Testis (tissue), 3 donors: ENCODE data around the gene ERC1. TPM values are rescaled to one million over a fixed set of nuclear protein-coding genes. Genes with fewer than 3 reads are reported as not detected.

ENCODE experiments used
- DNase-seq: peaks from one replicate; pipeline ENCODE4 v3.0.0-alpha.2; 2019
- H3K27ac ChIP-seq, 2 donors: fragments of 200-600 bp; sonication (generic); one replicate each; pipeline ENCODE4 v1.5.1; 2019
- H3K27me3 ChIP-seq: fragments of 200-600 bp; sonication (generic); one replicate; pipeline ENCODE4 v1.5.1; 2019
- H3K36me3 ChIP-seq: fragments of 200-600 bp; sonication (generic); one replicate; pipeline ENCODE4 v1.5.1; 2017; ENCODE audit warnings: low read depth; ENCODE audit errors: missing control alignments
- H3K4me1 ChIP-seq: fragments of 200-600 bp; sonication (generic); one replicate; pipeline ENCODE4 v1.5.1; 2019
- H3K4me3 ChIP-seq, 2 donors: fragments of 200-600 bp; sonication (generic); one replicate each; pipeline ENCODE4 v1.5.1; 2017 to 2019
- H3K9me3 ChIP-seq: fragments of 200-600 bp; sonication (generic); one replicate; pipeline ENCODE4 v1.5.1; 2017
- POLR2A ChIP-seq: fragments of 450-650 bp; IDR thresholded peaks from one replicate; pipeline ENCODE4 v1.6.1; 2017; ENCODE audit warnings: antibody characterized with exemption, mild to moderate bottlenecking, moderate library complexity
- WGBS, 2 donors: methylation state at CpG; one replicate each; pipeline ENCODE4 v1.1.5; 2018; 5-methylcytosine and 5-hydroxymethylcytosine counted together
- intact Hi-C: fragments of 100-400 bp; cut with DNase I; formaldehyde crosslinking; loops from one replicate; pipeline ENCODE4 v1.15.1; 2023; ENCODE audit warnings: low total_unique reads
- polyA plus RNA-seq: library from polyadenylated mRNA; stranded (reverse); fragments of 350-450 nt; fragmentation: Illumina TruSeq; extraction: RNeasy Lipid Tissue Mini Kit (QIAGEN cat#74804); gene quantifications from one replicate; pipeline ENCODE4 v1.2.3, GENCODE V29; 2014; ENCODE audit warnings: low read depth, low replicate concordance; ENCODE audit not compliant: insufficient read depth
- total RNA-seq, 2 donors: library from RNA; depleted of rRNA; stranded (reverse); fragments of >200 nt; gene quantifications; one replicate each; pipeline ENCODE4 v1.2.3, GENCODE V29; 2016
- TF ChIP-seq, protein P1 (sequence below), 3 experiments: fragments of 450-650 bp in 2 of 3; fragments of 200-600 bp in 1 of 3; sonication (generic) in 1 of 3; IDR thresholded peaks; one replicate each; pipeline ENCODE4 v1.5.1; 2016 to 2019; ENCODE audit warnings: antibody characterized with exemption in 3 of 3, mild to moderate bottlenecking in 2 of 3, moderate library complexity in 1 of 3

The ERC1 gene
- total and polyA plus RNA-seq, 3 donors from 2014 or later, result 25.8 to 109 (median 106) TPM

DNA sequence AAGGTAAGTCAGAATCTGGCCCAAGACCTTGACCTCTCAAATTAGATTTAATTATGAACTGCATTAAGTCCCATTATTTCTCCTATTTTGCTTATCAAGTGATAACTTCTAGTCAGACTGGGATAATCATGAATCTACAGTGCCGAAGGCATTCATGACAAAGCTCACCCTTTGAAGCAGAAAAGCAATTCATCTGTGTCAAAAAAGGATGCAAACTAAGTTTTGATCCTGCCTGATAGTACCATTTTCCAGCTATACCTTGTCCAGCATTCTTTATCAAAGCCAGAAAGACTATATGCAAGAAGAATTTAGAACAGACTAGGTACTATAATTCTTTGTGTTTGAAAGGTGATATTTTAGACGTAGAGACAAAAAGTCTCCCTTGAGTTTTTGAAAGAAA, 335.2 kb downstream of the ERC1 start:
- intact Hi-C loops, result no loop called here
- TF ChIP-seq, protein P1, sequence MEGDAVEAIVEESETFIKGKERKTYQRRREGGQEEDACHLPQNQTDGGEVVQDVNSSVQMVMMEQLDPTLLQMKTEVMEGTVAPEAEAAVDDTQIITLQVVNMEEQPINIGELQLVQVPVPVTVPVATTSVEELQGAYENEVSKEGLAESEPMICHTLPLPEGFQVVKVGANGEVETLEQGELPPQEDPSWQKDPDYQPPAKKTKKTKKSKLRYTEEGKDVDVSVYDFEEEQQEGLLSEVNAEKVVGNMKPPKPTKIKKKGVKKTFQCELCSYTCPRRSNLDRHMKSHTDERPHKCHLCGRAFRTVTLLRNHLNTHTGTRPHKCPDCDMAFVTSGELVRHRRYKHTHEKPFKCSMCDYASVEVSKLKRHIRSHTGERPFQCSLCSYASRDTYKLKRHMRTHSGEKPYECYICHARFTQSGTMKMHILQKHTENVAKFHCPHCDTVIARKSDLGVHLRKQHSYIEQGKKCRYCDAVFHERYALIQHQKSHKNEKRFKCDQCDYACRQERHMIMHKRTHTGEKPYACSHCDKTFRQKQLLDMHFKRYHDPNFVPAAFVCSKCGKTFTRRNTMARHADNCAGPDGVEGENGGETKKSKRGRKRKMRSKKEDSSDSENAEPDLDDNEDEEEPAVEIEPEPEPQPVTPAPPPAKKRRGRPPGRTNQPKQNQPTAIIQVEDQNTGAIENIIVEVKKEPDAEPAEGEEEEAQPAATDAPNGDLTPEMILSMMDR (IDR thresholded peaks at IDR 0.05), result no peak
- no peak for TF ChIP-seq POLR2A
- no peaks in the 10 kb centered on the region for H3K27me3 ChIP-seq
- no peak overlapping the region for H3K27ac ChIP-seq
- no peaks in the 10 kb centered on the region for H3K9me3 ChIP-seq
- H3K36me3 ChIP-seq, result no peaks in the 10 kb centered on the region
- WGBS, 2 donors, result 88 to 93% methylated on average over 2 of the region's 2 CpGs
- DNase-seq, result no peak
- no peaks in the 10 kb centered on the region for H3K4me1 ChIP-seq
- H3K4me3 ChIP-seq, result no peak overlapping the region

DNA sequence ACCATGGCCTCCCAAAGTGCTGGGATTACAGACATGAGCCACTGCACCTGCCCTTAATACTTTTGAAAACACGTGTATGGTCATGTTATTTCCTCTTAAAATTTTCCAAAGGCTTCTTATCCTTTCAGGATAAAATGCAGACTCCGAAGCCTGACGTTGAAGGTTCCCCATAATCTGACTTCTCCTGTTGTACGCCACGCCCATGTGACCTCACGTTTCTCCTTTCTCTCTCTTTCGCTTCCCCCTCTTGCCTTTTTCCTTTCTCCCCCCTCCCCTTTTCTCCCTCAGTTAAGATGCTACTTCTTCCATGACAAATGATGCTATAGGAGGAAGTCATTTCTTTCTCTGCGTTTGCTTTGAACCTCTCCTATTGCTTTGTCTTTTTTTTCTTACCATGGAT, 337.4 kb downstream of the ERC1 start:
- Histone ChIP-seq H3K36me3 (no peaks in the 10 kb centered on the region), H3K27ac (no peak overlapping the region), H3K27me3 (no peaks in the 10 kb centered on the region), H3K9me3 (no peaks in the 10 kb centered on the region), H3K4me3 (no peak overlapping the region), H3K4me1 (peaks cover 7% of the 10 kb centered on the region)
- WGBS, 2 donors, result 78 to 86% methylated on average over 8 of the region's 8 CpGs
- intact Hi-C loops, result no loop called here
- peak; percentile 30 for DNase-seq
- TF ChIP-seq, protein P1 (IDR thresholded peaks at IDR 0.05), result no peak
- TF ChIP-seq POLR2A, result no peak

DNA sequence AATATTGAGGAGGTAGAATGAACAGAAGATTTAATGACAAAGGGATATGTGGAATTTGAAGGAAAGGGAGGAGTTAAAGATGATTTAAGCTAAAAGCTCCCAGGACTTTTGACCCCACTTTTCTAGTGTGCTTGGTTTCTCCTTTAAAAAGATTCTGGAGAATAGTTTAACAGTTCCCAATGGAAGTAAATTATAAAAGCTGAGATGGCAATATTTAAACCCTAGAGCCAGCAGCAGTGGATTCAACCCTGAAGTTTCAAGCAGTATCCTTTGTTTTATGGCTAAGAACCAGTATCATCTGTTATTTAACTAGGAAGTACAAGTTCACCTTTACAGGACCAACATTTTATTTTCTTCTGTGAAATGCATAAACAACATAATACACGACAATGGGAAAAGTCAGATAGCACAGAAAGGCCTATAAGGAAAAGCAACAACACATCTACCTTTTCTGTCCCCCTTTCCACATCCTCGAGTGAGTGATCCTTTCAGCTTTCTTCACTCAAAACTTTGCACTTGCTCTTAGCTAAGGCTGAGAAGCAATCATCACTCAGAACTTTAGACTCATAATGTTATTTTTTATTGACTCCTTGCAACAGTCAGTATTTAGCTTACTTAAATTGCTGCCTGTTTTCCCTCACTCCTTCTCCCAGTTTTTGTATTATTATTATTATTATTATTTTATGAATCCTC, 338.9 kb downstream of the ERC1 start:
- Histone ChIP-seq H3K36me3 (no peaks in the 10 kb centered on the region), H3K4me3 (no peak overlapping the region)
- WGBS, 2 donors, result 80 to 84% methylated on average over 2 of the region's 2 CpGs

DNA sequence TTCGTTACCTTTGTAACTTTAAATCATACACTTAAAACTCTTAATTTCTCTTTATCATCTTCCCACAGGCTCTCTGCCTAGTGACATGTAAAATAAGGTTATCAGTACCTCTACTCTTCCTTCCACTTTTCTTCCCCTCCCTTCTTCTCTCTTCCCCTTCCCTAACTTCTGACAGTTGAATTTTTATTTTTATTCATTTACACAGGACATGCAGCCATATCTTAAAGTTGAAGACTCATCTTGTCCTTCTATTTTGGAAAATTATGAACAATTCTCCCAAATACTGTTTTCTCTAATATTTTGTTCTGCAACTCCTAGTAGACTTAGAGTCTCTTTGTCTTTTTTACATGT, 339.4 kb downstream of the ERC1 start:
- intact Hi-C loops, result no loop called here
- H3K4me3 ChIP-seq, result no peak overlapping the region
- H3K27ac ChIP-seq, result no peak overlapping the region
- H3K27me3 ChIP-seq, result no peaks in the 10 kb centered on the region
- no peak for TF ChIP-seq POLR2A
- TF ChIP-seq, protein P1 (IDR thresholded peaks at IDR 0.05), result no peak
- no peaks in the 10 kb centered on the region for H3K9me3 ChIP-seq
- WGBS, 2 donors, result 93 to 100% methylated on average over 1 of the region's 1 CpG
- peaks cover 7% of the 10 kb centered on the region for H3K4me1 ChIP-seq
- no peak for DNase-seq
- no peaks in the 10 kb centered on the region for H3K36me3 ChIP-seq

More for the DNA sequence above, 338.9 kb downstream of the ERC1 start:
- Histone ChIP-seq H3K4me1 (peaks cover 7% of the 10 kb centered on the region), H3K27ac (no peak overlapping the region), H3K27me3 (no peaks in the 10 kb centered on the region), H3K9me3 (no peaks in the 10 kb centered on the region)
- intact Hi-C loops, result no loop called here
- TF ChIP-seq, protein P1 (IDR thresholded peaks at IDR 0.05), result no peak
- no peak for TF ChIP-seq POLR2A
- DNase-seq, result no peak

DNA sequence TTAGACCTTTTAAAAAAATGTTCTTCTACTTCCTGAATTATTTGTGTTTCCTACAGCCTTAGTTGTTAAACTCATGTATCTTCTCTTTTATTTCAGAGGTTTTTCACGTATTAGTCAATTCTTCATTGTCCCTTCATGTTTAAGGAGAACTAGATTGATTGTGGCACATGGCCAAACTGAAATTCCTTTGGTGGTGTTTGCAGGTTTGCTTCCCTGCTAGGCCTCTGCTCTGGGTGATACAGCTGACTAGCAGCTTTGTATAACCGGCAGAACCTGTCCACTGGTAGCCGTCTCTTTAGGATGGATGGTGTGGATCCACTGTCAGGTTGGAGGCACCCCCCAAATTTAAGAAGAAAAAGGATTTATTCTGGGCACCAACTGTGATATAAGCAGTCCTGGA, 341.3 kb downstream of the ERC1 start:
- Histone ChIP-seq H3K4me3 (no peak overlapping the region), H3K9me3 (no peaks in the 10 kb centered on the region), H3K4me1 (peaks cover 7% of the 10 kb centered on the region), H3K27me3 (no peaks in the 10 kb centered on the region), H3K27ac (no peak overlapping the region), H3K36me3 (no peaks in the 10 kb centered on the region)
- no peak for DNase-seq
- intact Hi-C loops, result no loop called here
- TF ChIP-seq POLR2A, result no peak
- TF ChIP-seq, protein P1 (IDR thresholded peaks at IDR 0.05), result no peak
- WGBS, 2 donors, result 31 to 63% methylated on average over 3 of the region's 3 CpGs
